Esophagus muscularis mucosa (tissue), 4 donors: ENCODE measurements around the gene TOMM20. TPM values are rescaled to one million over a fixed set of nuclear protein-coding genes. Genes with fewer than 3 reads are reported as not detected.

Source experiments
- DNase-seq: peaks from one replicate; pipeline ENCODE4 v3.0.0-alpha.2; 2017; ENCODE audit errors: extremely low spot score
- H3K27ac ChIP-seq, 4 donors: fragments of 200-600 bp; sonication (generic); replicated peaks in 1 of 4; 1 replicate in 3 of 4; 2 replicates in 1 of 4; pipeline ENCODE4 v1.5.1; 2016 to 2019; ENCODE audit warnings: mild to moderate bottlenecking in 1 of 4
- H3K27me3 ChIP-seq, 4 donors: fragments of 200-600 bp; sonication (generic); one replicate each; pipeline versions ENCODE4 v1.5.1 to v1.6.0; 2016 to 2019
- H3K36me3 ChIP-seq, 4 donors: fragments of 200-600 bp; sonication (generic); one replicate each; pipeline ENCODE4 v1.5.1; 2016 to 2019
- H3K4me1 ChIP-seq, 4 donors: fragments of 200-600 bp; sonication (generic); one replicate each; pipeline ENCODE4 v1.5.1; 2016 to 2019
- H3K4me3 ChIP-seq, 4 donors: fragments of 200-600 bp; sonication (generic); 1 replicate in 2 of 4; 2 replicates in 2 of 4; pipeline ENCODE4 v1.5.1; 2016 to 2019; ENCODE audit warnings: mild to moderate bottlenecking in 4 of 4, moderate library complexity in 1 of 4
- H3K9me3 ChIP-seq, 4 donors: fragments of 200-600 bp; sonication (generic); 1 replicate in 3 of 4; 2 replicates in 1 of 4; pipeline ENCODE4 v1.5.1; 2016 to 2019
- EP300 ChIP-seq: sonication (generic); formaldehyde crosslinking; IDR thresholded peaks from one replicate; pipeline ENCODE4 v1.6.1; 2017; ENCODE audit warnings: antibody characterized with exemption
- POLR2A ChIP-seq: fragments of 450-650 bp; IDR thresholded peaks from one replicate; pipeline ENCODE4 v1.6.1; 2017; ENCODE audit warnings: antibody characterized with exemption, moderate library complexity, mild to moderate bottlenecking, low read depth
- POLR2AphosphoS5 ChIP-seq, 2 donors: sonication (generic); formaldehyde crosslinking; IDR thresholded peaks; one replicate each; pipeline ENCODE4 v1.6.1; 2017; ENCODE audit warnings: antibody characterized with exemption in 2 of 2
- WGBS: methylation state at CpG from one replicate; pipeline ENCODE4 v1.1.5; 2018; 5-methylcytosine and 5-hydroxymethylcytosine counted together
- intact Hi-C: fragments of 100-400 bp; cut with DNase I; formaldehyde crosslinking; loops from one replicate; pipeline ENCODE4 v1.15.1; 2023
- total RNA-seq, 4 donors: library from RNA; depleted of rRNA; stranded (reverse); fragments of >200 nt; gene quantifications; one replicate each; pipeline versions ENCODE4 v1.1.0 to v1.2.1, GENCODE V29; 2016
- TF ChIP-seq, protein P1 (sequence below), 3 experiments: fragments of 200-600 bp in 2 of 3; fragments of 450-650 bp in 1 of 3; sonication (generic) in 2 of 3; IDR thresholded peaks; one replicate each; pipeline ENCODE4 v1.5.1; 2017 to 2019; ENCODE audit warnings: antibody characterized with exemption in 3 of 3, mild to moderate bottlenecking in 2 of 3, moderate library complexity in 1 of 3

Gene TOMM20
- total RNA-seq, 4 donors from 2014 or later: 59.7 to 94.3 (median 86.3) TPM

DNA sequence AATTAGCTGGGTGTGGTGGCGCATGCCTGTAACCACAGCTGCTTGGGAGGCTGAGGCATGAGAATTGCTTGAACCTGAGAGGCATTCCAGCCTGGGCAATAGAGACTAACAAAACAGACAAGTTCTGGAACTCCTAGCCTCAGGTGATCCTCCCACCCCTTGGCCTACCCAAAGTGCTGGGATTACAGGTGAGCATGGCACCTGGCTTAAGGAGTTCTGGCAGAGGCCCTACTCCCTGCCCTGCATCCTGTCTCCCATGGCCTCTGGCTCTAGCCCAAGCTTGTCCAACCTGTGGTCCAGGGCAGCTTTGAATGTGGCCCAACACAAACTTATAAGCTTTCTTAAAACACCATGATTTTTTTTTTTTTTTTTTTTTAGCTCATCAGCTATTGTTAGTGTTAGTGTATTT, 20.4 kb downstream of the TOMM20 start:
- WGBS: 100% methylated on average over 1 of the region's 1 CpG
- intact Hi-C loops: loop anchor here (5.0 to 10.0 kb wide), 2 partner anchors 57 to 309 kb away; partner anchors contain the start of gene RBM34

DNA sequence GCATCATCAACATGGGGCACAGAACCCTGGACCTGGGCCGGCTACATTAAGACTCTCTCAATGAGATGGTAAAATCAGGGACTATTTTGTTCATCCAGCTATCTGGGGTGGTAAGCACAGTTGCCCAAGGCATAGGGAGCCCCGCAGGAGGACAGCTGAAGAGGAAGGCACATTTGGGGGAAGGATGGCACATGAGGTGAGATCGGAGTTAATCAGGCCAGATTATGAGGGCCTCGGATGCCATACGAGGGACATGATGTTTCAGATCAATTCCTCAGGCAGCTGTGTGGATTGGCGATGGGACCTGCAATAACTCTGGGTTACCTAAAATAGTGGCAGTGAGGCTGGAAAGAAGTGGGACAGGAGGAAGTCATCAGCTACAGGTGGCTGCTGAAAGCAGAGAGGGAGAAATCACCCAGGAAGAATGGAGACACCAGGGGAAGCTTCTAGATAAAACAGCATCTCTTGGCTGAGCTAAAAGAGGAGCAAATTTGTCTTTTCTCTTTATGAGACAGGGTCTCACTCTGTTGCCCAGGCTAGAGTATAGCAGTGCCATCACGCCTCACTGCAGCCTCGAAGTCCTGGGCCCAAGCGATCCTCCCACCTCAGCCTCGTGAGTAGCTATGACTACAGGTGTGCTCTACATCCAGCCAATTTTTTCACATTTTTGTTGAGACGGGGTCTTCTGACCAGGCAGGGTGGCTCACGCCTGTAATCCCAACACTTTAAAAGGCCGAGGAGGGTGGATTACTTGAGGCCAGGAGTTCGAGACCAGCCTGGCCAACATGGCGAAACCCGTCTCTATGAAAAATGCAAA, 21.1 kb downstream of the TOMM20 start:
- no peak overlapping the region for H3K27ac ChIP-seq
- TF ChIP-seq, protein P1, sequence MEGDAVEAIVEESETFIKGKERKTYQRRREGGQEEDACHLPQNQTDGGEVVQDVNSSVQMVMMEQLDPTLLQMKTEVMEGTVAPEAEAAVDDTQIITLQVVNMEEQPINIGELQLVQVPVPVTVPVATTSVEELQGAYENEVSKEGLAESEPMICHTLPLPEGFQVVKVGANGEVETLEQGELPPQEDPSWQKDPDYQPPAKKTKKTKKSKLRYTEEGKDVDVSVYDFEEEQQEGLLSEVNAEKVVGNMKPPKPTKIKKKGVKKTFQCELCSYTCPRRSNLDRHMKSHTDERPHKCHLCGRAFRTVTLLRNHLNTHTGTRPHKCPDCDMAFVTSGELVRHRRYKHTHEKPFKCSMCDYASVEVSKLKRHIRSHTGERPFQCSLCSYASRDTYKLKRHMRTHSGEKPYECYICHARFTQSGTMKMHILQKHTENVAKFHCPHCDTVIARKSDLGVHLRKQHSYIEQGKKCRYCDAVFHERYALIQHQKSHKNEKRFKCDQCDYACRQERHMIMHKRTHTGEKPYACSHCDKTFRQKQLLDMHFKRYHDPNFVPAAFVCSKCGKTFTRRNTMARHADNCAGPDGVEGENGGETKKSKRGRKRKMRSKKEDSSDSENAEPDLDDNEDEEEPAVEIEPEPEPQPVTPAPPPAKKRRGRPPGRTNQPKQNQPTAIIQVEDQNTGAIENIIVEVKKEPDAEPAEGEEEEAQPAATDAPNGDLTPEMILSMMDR (IDR thresholded peaks at IDR 0.05): no peak
- TF ChIP-seq POLR2A (no peak), POLR2AphosphoS5 (IDR thresholded peaks at IDR 0.05) (no peak)
- WGBS: 89% methylated on average over 16 of the region's 16 CpGs
- H3K4me1 ChIP-seq: peaks cover 11 to 27% (median 21%) of the 10 kb centered on the region in 4 donors
- H3K4me3 ChIP-seq: no peak overlapping the region
- intact Hi-C loops: loop anchor here (5.0 to 10.0 kb wide), 2 partner anchors 57 to 310 kb away; partner anchors contain the start of gene RBM34
- no peaks in the 10 kb centered on the region for H3K9me3 ChIP-seq
- H3K27me3 ChIP-seq: no peaks in the 10 kb centered on the region
- H3K36me3 ChIP-seq: peaks cover 3 to 59% (median 39%) of the 10 kb centered on the region in 4 donors
- DNase-seq: no peak

More for the DNA sequence above, 20.4 kb downstream of the TOMM20 start:
- Histone ChIP-seq H3K9me3 (no peaks in the 10 kb centered on the region), H3K27me3 (no peaks in the 10 kb centered on the region), H3K36me3 (peaks cover 6 to 65% (median 44%) of the 10 kb centered on the region in 4 donors), H3K27ac (no peak overlapping the region), H3K4me1 (peaks cover 11 to 30% (median 21%) of the 10 kb centered on the region in 4 donors), H3K4me3 (no peak overlapping the region)
- no peak for DNase-seq
- no peak for TF ChIP-seq POLR2AphosphoS5 (IDR thresholded peaks at IDR 0.05)

DNA sequence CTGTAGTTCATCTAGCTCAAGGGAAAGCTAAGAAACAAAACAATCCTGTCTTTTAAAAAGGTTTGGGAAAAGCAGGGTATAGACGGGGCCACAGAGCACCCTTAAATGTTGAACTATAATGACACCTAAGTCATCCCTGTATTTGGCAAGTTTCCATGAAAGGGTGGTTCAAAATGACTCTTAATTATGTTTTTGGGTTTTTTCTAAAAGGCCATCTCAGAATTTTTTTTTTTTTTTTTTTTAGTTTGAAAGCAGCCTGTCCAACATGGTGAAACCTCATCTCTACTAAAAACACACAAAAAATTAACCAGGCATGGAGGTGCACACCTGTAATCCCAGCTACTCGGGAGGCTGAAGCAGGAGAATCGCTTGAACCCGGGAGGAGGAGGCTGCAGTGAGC, 22.2 kb downstream of the TOMM20 start:
- TF ChIP-seq POLR2AphosphoS5 (IDR thresholded peaks at IDR 0.05) (no peak), POLR2A (no peak), EP300 (no peak)
- TF ChIP-seq, protein P1 (IDR thresholded peaks at IDR 0.05): no peak
- Histone ChIP-seq H3K4me1 (peaks cover 11 to 21% (median 15%) of the 10 kb centered on the region in 4 donors), H3K27me3 (no peaks in the 10 kb centered on the region), H3K9me3 (no peaks in the 10 kb centered on the region), H3K27ac (no peak overlapping the region), H3K36me3 (peaks cover 3 to 47% (median 33%) of the 10 kb centered on the region in 4 donors), H3K4me3 (no peak overlapping the region)
- no peak for DNase-seq
- intact Hi-C loops: loop anchor here (5.0 to 10.0 kb wide), 2 partner anchors 58 to 311 kb away; partner anchors contain the start of gene RBM34
- 99% methylated on average over 4 of the region's 4 CpGs for WGBS

DNA sequence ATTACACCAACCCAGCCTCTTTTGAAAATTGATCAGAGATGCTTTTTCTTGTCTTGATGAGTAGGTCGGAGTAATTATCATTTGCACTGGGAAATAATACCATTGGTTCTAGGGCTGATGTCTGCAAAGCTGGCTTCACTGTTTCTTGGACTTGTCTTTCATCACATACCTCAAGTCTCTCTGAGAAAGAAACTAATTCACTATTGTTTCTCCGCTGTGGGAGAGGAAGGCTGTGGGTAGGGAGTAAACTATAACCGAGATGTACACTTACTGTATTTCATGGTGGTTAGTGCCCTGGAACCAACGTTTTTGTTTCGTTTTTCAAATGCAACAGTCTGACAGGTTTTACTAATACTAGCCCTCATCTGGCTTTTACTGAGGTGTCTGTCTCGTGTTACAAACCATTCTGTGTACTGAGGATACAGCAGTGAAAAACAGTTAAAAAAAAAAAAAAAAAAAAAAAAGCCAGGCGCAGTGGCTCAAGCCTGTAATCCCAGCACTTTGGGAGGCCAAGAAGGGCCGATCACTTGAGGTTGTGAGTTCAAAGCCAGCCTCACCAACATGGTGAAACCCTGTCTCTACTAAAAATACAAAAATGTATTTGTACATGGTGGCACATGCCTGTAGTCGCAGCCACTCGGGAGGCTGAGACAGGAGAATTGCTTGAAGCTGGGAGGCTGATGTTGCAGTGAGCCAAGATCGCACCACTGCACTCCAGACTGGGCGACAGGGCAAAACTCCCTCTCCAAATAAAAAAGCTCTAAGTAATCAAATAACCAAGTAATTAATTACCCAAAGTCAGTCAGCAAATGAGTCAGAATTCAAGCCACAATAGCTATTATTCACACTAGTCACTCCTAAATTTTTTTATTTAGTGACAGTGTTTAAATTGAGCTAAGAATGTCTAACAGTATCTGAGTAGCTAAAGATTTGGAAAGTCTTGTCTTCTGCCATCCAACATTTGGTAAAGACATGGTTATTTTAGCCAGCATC, 23.3 kb downstream of the TOMM20 start:
- H3K9me3 ChIP-seq: no peaks in the 10 kb centered on the region
- TF ChIP-seq, protein P1 (IDR thresholded peaks at IDR 0.05): no peak
- TF ChIP-seq POLR2A (no peak), POLR2AphosphoS5 (IDR thresholded peaks at IDR 0.05) (no peak), EP300 (no peak)
- H3K27me3 ChIP-seq: no peaks in the 10 kb centered on the region
- no peak for DNase-seq
- 86% methylated on average over 12 of the region's 12 CpGs for WGBS
- no peak overlapping the region for H3K4me3 ChIP-seq
- H3K36me3 ChIP-seq: peaks cover 3 to 36% (median 26%) of the 10 kb centered on the region in 4 donors
- peaks cover 11 to 21% (median 15%) of the 10 kb centered on the region in 4 donors for H3K4me1 ChIP-seq
- intact Hi-C loops: loop anchor here (5.0 to 10.0 kb wide), 2 partner anchors 59 to 312 kb away; partner anchors contain the start of gene RBM34
- no peak overlapping the region for H3K27ac ChIP-seq
